CD8-positive, alpha-beta memory T cell (primary cell): Measurements from ENCODE around the gene FAM120A. TPM values are rescaled to one million over a fixed set of nuclear protein-coding genes. Genes with fewer than 3 reads are reported as not detected.

ENCODE experiments used
- CTCF ChIA-PET: fragments of 350-600 bp; sonication (Branson Sonifier 250); formaldehyde crosslinking; loops from one replicate; lab custom pipeline; 2021; ENCODE audit warnings: antibody characterized with exemption; lab: Charles Lee
- POLR2A ChIA-PET: fragments of 350-600 bp; sonication (Branson Sonifier 250); formaldehyde crosslinking; loops from one replicate; lab custom pipeline; 2021; ENCODE audit warnings: antibody characterized with exemption; lab: Charles Lee
- DNase-seq, 5 donors: peaks; one replicate each; pipeline versions ENCODE4 v3.0.0 to v3.0.0-alpha.2; 2020 to 2022; ENCODE audit warnings: mixed read lengths in 1 of 5
- H3K27ac ChIP-seq: one replicate; pipeline ENCODE4 v1.7.0; 2013; ENCODE audit warnings: low read depth, mild to moderate bottlenecking, low read length, moderate library complexity
- H3K27me3 ChIP-seq: 2 replicates; pipeline ENCODE4 v1.7.0; 2013; ENCODE audit warnings: low read length, mild to moderate bottlenecking; ENCODE audit not compliant: insufficient read depth, poor library complexity, severe bottlenecking
- H3K36me3 ChIP-seq: 2 replicates; pipeline ENCODE4 v1.7.0; 2013; ENCODE audit warnings: mild to moderate bottlenecking, low read length, moderate library complexity; ENCODE audit not compliant: insufficient read depth
- H3K4me1 ChIP-seq: 2 replicates; pipeline ENCODE4 v1.7.0; 2013; ENCODE audit warnings: mild to moderate bottlenecking, low read length, moderate library complexity; ENCODE audit not compliant: insufficient read depth
- H3K4me3 ChIP-seq: 2 replicates; pipeline ENCODE4 v1.7.0; 2013; ENCODE audit warnings: mild to moderate bottlenecking, low read length
- H3K9me3 ChIP-seq: 2 replicates; pipeline ENCODE4 v1.7.0; 2013; ENCODE audit warnings: mild to moderate bottlenecking, low read length
- H3K27ac Mint-ChIP-seq, 8 donors: one replicate each; pipeline ENCODE4 v1.8.0; 2020 to 2021; ENCODE audit warnings: mixed read lengths in 8 of 8, mild to moderate bottlenecking in 6 of 8, inconsistent platforms in 3 of 8, moderate library complexity in 3 of 8
- H3K27me3 Mint-ChIP-seq, 2 donors: one replicate each; pipeline ENCODE4 v1.8.0; 2020 to 2021; ENCODE audit warnings: mixed read lengths in 2 of 2, mild to moderate bottlenecking in 1 of 2, moderate library complexity in 1 of 2
- H3K36me3 Mint-ChIP-seq, 3 donors: one replicate each; pipeline ENCODE4 v1.8.0; 2020 to 2021; ENCODE audit warnings: mixed read lengths in 3 of 3, inconsistent platforms in 1 of 3, mild to moderate bottlenecking in 1 of 3
- H3K4me1 Mint-ChIP-seq, 3 donors: one replicate each; pipeline ENCODE4 v1.8.0; 2020 to 2021; ENCODE audit warnings: mixed read lengths in 3 of 3, inconsistent platforms in 1 of 3, mild to moderate bottlenecking in 1 of 3
- H3K4me3 Mint-ChIP-seq, 7 donors: one replicate each; pipeline ENCODE4 v1.8.0; 2020 to 2021; ENCODE audit warnings: mixed read lengths in 7 of 7, mild to moderate bottlenecking in 6 of 7, moderate library complexity in 4 of 7, inconsistent platforms in 2 of 7
- H3K9me3 Mint-ChIP-seq, 5 donors: one replicate each; pipeline ENCODE4 v1.8.0; 2020 to 2022; ENCODE audit warnings: mixed read lengths in 5 of 5, mild to moderate bottlenecking in 3 of 5, moderate library complexity in 2 of 5, inconsistent platforms in 1 of 5
- polyA plus RNA-seq: library from polyadenylated mRNA; unstranded; fragments of 300-500 nt; fragmentation: Illumina TruSeq; gene quantifications from one replicate; pipeline ENCODE4 v1.2.3, GENCODE V29; 2021
- total RNA-seq, 2 experiments: library from RNA; stranded (reverse); gene quantifications; one replicate each; pipeline ENCODE4 v1.2.3, GENCODE V29; 2021

FAM120A gene
- total and polyA plus RNA-seq, 3 experiments from 2014 or later: 16.0 to 142 (median 140) TPM

DNA sequence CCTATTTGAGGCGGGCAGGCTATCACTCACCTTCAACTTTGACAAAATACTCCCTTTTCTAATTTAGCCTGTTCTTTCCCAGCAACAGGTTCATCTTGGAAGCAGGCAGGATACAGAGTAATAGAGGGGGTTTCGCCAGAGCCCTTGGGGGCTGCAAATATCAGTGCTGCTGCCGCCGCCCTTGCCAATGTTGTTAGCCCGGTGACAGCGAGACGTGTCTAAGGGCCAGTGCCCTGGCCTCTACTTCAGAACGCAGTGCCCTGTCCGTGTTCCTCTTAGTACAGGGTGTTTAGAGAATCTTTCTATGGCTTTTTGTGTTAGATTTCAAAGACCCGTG, 1.2 kb downstream of the FAM120A start:
- Histone ChIP-seq H3K4me1 (peaks cover 46% of the 10 kb centered on the region), H3K9me3 (no peaks in the 10 kb centered on the region), H3K27ac (peak overlapping the region; percentile 80), H3K36me3 (peaks cover 5% of the 10 kb centered on the region), H3K27me3 (no peaks in the 10 kb centered on the region), H3K4me3 (peak overlapping the region; percentile 74)
- ChIA-PET CTCF (interaction anchor here (0.9 to 2.4 kb wide), 2 partner anchors 108 to 114 kb away, joined by 4 to 16 read pairs; no protein-coding TSS in a partner anchor), POLR2A (interaction anchor here (2.1 kb wide), 1 partner anchor 11 kb away, joined by 8 read pairs; no protein-coding TSS in a partner anchor)
- H3K36me3 Mint-ChIP-seq: peaks cover 0 to 32% (median 4%) of the 10 kb centered on the region in 3 donors
- H3K27me3 Mint-ChIP-seq: no peaks in the 10 kb centered on the region
- H3K4me1 Mint-ChIP-seq: peaks cover 49 to 68% (median 59%) of the 10 kb centered on the region in 3 donors
- peak in 1 of 5 donors; percentile 4 for DNase-seq
- H3K27ac Mint-ChIP-seq: peak overlapping the region; percentile 80 to 99 (median 95)
- no peaks in the 10 kb centered on the region for H3K9me3 Mint-ChIP-seq
- peak overlapping the region; percentile 86 to 97 (median 89) for H3K4me3 Mint-ChIP-seq

DNA sequence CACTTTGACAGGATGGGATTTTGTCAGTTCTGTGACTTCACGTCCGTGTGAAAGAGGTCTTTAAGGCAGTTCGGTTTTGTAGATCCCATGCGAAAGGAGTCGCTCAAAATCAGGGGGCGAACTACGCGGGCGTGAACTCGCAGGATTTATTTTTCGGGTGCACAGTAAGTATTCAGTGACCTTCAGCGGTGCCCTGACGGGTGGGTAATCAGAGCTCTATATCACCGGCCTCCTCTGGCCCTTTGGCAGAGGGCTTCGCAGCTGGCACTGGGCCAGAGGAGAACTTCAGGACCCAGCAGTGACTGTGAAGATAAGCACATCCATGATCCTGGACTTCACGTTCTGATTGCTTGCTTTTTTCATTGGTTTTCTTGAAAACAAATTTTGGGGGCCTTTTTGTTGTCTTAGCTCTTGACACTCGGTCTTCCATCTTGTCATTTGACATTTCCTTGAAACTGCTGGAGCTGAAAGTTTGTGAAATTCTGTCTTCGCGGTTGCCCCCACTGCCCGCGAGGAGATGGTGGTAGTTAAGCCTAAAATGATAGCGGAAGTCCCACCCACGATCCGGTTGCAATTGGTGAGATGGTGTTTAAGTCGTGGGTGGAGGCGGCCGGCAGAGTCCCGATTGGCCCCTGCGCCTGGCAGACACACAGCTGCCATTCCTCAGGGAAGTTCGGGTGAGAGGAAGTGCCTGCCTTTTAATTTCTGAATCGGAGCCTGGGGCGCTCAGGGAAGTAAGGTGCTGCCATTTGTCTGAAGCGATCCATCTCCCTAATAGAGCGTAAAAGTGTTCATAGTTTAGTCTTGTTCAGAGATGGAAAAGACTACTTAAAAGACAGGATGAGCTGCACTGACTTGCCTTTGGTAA, 1.8 kb downstream of the FAM120A start, which contains the start of gene FAM120AOS:
FAM120AOS (minus strand) TSS at position 535 of the 868 bp plus-strand sequence. CDS start 872 bp downstream, outside the sequence.
- peak; percentile 79 to 88 (median 84) for DNase-seq

DNA sequence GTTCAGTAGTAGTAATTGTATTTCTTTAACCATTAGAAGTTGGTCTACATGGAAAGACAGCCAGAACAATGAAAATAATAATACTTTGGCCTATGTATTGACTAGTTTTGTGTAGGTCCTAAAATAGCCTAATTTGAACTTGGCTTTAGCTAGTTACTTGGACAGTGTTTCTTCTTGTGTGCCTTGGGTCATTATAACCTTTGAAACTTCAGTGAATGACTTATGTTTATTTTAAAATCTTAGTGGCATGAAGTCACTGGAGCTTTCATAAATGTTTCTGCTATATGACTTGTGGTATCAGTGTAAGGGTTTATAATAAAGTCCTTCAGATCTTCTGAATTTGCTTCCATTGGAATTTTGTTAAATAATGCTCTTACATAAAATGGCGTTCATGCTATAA, 4.5 kb downstream of the FAM120A start:
- Histone ChIP-seq H3K27me3 (no peaks in the 10 kb centered on the region), H3K27ac (no peak overlapping the region), H3K4me1 (peaks cover 54% of the 10 kb centered on the region), H3K9me3 (no peaks in the 10 kb centered on the region), H3K4me3 (no peak overlapping the region), H3K36me3 (no peaks in the 10 kb centered on the region)
- ChIA-PET CTCF (no interaction called here), POLR2A (no interaction called here)
- peak overlapping the region in 3 of 7 donors; percentile 38 to 47 (median 45) for H3K4me3 Mint-ChIP-seq
- peaks cover 67 to 75% (median 67%) of the 10 kb centered on the region in 3 donors for H3K4me1 Mint-ChIP-seq
- no peak for DNase-seq
- H3K27me3 Mint-ChIP-seq: no peaks in the 10 kb centered on the region
- H3K9me3 Mint-ChIP-seq: no peaks in the 10 kb centered on the region
- H3K27ac Mint-ChIP-seq: peak overlapping the region; percentile 10 to 93 (median 82)
- peaks cover 0 to 19% (median 5%) of the 10 kb centered on the region in 3 donors for H3K36me3 Mint-ChIP-seq

More for the DNA sequence above, 1.8 kb downstream of the FAM120A start, which contains the start of gene FAM120AOS:
- no peaks in the 10 kb centered on the region for H3K9me3 Mint-ChIP-seq
- Histone ChIP-seq H3K4me1 (peaks cover 50% of the 10 kb centered on the region), H3K27me3 (no peaks in the 10 kb centered on the region), H3K9me3 (no peaks in the 10 kb centered on the region), H3K27ac (peak within 1 kb of the TSS; percentile 80), H3K36me3 (no peaks in the 10 kb centered on the region), H3K4me3 (peak within 1 kb of the TSS; percentile 74)
- CTCF ChIA-PET: interaction anchor here (0.9 to 2.4 kb wide), 5 partner anchors 11 to 448 kb away, joined by 3 to 16 read pairs (median 3); no protein-coding TSS in a partner anchor
- H3K27me3 Mint-ChIP-seq: no peaks in the 10 kb centered on the region
- POLR2A ChIA-PET: interaction anchor here (0.5 to 2.1 kb wide), 4 partner anchors 11 to 113 kb away, joined by 3 to 8 read pairs (median 6); no protein-coding TSS in a partner anchor
- peak within 1 kb of the TSS; percentile 86 to 97 (median 89) for H3K4me3 Mint-ChIP-seq
- H3K4me1 Mint-ChIP-seq: peaks cover 55 to 70% (median 62%) of the 10 kb centered on the region in 3 donors
- H3K36me3 Mint-ChIP-seq: peaks cover 0 to 28% (median 2%) of the 10 kb centered on the region in 3 donors
- peak within 1 kb of the TSS; percentile 80 to 99 (median 95) for H3K27ac Mint-ChIP-seq

DNA sequence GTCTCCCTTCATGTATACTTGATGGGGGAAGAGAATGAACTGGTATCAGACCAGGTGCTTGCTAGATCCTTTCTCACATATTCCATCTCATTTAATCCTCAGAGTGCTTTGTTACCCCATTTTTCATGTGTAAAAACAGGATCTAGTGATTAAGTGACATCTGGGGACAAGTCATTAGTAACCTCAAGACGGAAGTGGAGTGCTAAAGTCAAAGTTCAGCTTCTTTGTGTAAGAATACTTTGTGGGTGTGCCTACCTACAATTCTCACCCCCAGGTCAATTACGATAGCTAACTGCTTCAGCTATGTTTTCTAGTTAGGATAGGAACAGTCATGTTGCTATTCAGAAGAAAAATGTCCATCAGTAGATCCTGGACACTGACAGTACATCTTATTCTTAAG, 5.0 kb downstream of the FAM120A start:
- Mint-ChIP-seq H3K27ac (peak overlapping the region; percentile 23 to 93 (median 82)), H3K36me3 (peaks cover 0 to 18% (median 5%) of the 10 kb centered on the region in 3 donors), H3K27me3 (no peaks in the 10 kb centered on the region), H3K4me3 (peak overlapping the region in 5 of 7 donors; percentile 2 to 47 (median 38)), H3K9me3 (no peaks in the 10 kb centered on the region), H3K4me1 (peaks cover 69 to 78% (median 70%) of the 10 kb centered on the region in 3 donors)
- POLR2A ChIA-PET: no interaction called here
- no peak overlapping the region for H3K27ac ChIP-seq
- peaks cover 56% of the 10 kb centered on the region for H3K4me1 ChIP-seq
- H3K36me3 ChIP-seq: no peaks in the 10 kb centered on the region
- no peak for DNase-seq
- no peak overlapping the region for H3K4me3 ChIP-seq
- no peaks in the 10 kb centered on the region for H3K27me3 ChIP-seq
- CTCF ChIA-PET: no interaction called here
- no peaks in the 10 kb centered on the region for H3K9me3 ChIP-seq

DNA sequence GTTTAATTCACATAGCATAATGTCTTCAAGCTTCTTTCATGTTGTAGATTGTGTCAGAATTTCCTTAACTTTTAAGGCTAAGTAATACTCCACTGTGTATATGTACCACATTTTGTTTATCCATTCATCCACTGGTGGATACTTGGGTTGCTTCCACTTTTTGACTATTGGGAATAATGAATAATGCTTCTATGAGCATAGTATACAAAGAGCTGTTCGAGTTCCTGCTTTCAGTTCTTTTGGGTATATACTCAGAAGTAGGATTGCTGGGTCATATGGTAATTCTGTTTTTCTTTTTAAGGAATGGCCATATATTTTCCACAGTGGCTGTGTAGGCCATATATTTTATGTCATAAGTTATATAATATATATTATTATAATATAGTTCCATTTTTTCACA, 5.5 kb downstream of the FAM120A start:
- Histone ChIP-seq H3K27me3 (no peaks in the 10 kb centered on the region), H3K36me3 (no peaks in the 10 kb centered on the region), H3K4me3 (no peak overlapping the region), H3K9me3 (no peaks in the 10 kb centered on the region), H3K4me1 (peaks cover 56% of the 10 kb centered on the region), H3K27ac (no peak overlapping the region)
- Mint-ChIP-seq H3K27me3 (no peaks in the 10 kb centered on the region), H3K9me3 (no peaks in the 10 kb centered on the region), H3K27ac (peak overlapping the region in 6 of 8 donors; percentile 23 to 93 (median 86)), H3K4me3 (peak overlapping the region in 2 of 7 donors; percentile 4 to 47), H3K36me3 (peaks cover 0 to 17% (median 5%) of the 10 kb centered on the region in 3 donors), H3K4me1 (peaks cover 72 to 78% (median 74%) of the 10 kb centered on the region in 3 donors)
- ChIA-PET CTCF (no interaction called here), POLR2A (no interaction called here)
- no peak for DNase-seq

DNA sequence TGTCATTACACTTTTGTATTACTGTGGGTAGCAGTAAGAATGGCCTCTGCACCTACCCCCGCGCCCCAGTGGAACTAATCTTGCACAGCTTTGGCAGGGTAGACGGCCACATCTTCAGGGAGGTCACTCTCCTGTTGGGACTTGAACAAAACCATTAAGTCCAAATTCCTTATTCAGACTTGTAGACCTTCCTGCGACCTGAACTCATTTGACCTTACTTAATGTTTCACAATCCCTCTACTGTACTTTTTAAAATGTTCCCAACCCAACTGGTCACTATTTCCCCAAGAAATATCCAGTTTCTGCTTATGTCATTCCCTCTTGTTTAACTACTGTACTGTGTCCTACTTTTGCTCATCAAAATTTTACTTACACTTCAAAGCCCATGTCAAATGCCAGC, 7.2 kb downstream of the FAM120A start:
- ChIA-PET CTCF (no interaction called here), POLR2A (no interaction called here)
- peak overlapping the region in 6 of 8 donors; percentile 13 to 94 (median 54) for H3K27ac Mint-ChIP-seq
- H3K9me3 Mint-ChIP-seq: no peaks in the 10 kb centered on the region
- Histone ChIP-seq H3K27me3 (no peaks in the 10 kb centered on the region), H3K27ac (no peak overlapping the region), H3K36me3 (no peaks in the 10 kb centered on the region), H3K4me3 (no peak overlapping the region), H3K4me1 (peaks cover 68% of the 10 kb centered on the region), H3K9me3 (no peaks in the 10 kb centered on the region)
- H3K4me1 Mint-ChIP-seq: peaks cover 81 to 89% (median 86%) of the 10 kb centered on the region in 3 donors
- no peaks in the 10 kb centered on the region for H3K27me3 Mint-ChIP-seq
- H3K4me3 Mint-ChIP-seq: peak overlapping the region in 2 of 7 donors; percentile 38 to 48
- peaks cover 0 to 11% (median 5%) of the 10 kb centered on the region in 3 donors for H3K36me3 Mint-ChIP-seq
- DNase-seq: no peak

DNA sequence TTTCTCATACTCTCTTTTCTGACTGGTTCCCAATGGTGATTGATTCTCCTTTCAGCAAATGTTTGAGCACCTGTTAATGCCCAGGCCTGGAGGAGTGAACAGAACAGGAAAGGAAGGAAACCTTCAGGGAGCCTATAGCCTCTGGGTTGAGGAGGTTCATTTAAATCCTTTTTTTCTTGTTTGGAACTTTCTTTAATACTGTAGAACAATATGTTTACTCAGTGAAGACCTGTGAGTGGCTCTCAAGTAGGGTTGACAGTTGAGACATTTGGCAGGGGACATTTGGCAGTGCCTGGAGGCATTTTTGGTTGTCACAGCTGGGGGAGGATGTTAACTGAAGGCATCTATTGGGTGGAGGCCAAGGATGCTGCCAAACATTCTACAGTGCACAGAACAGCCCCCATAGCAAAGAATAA, 8.0 kb downstream of the FAM120A start:
- Histone ChIP-seq H3K4me3 (no peak overlapping the region), H3K4me1 (peaks cover 68% of the 10 kb centered on the region), H3K36me3 (no peaks in the 10 kb centered on the region), H3K27me3 (no peaks in the 10 kb centered on the region), H3K9me3 (no peaks in the 10 kb centered on the region), H3K27ac (no peak overlapping the region)
- no peaks in the 10 kb centered on the region for H3K27me3 Mint-ChIP-seq
- peaks cover 81 to 89% (median 86%) of the 10 kb centered on the region in 3 donors for H3K4me1 Mint-ChIP-seq
- POLR2A ChIA-PET: no interaction called here
- H3K4me3 Mint-ChIP-seq: peak overlapping the region in 2 of 7 donors; percentile 2 to 28
- DNase-seq: no peak
- H3K27ac Mint-ChIP-seq: peak overlapping the region in 7 of 8 donors; percentile 13 to 94 (median 37)
- H3K9me3 Mint-ChIP-seq: no peaks in the 10 kb centered on the region
- CTCF ChIA-PET: interaction anchor here (1.8 kb wide), 1 partner anchor 107 kb away, joined by 4 read pairs; no protein-coding TSS in a partner anchor
- peaks cover 0 to 11% (median 5%) of the 10 kb centered on the region in 3 donors for H3K36me3 Mint-ChIP-seq
